ENCODE data around the gene STRN. TPM values are rescaled to one million over a fixed set of nuclear protein-coding genes. Genes with fewer than 3 reads are reported as not detected.
"Not testable (repeated sequence)": the region's sequence is repeated elsewhere in the genome, so short reads cannot be mapped to it uniquely, and the experiment has no call there.

Gene STRN
- total and polyA plus RNA-seq, 10 of the 15 experiments (the other 5 are each of a cell fraction or from before 2014, with no cell fraction given) = 1.00 to 19.2 (median 9.1) TPM

DNA sequence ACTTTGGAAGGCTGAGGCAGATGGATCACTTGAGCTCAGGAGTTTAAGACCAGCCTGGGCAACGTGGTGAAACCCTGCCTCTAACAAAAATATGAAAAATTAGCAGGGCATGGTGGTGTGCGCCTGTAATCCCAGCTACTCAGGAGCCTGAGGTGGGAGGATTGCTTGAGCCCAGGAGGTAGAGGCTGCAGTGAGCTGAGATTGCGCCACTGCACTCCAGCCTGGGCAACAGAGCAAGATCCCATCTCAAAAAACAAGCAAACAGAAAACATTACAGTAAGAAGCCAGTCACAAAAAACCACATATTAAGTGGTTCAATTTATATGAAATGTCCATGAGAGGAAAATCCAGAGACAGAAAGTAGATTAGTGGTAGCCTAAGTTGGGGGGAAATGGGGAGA is 12.7 kb upstream of the STRN start:
- H3K27me3 ChIP-seq (replicated peaks in 1 of 2; ENCODE audit: control insufficient read depth in 2 of 2, insufficient read depth in 2 of 2, low read length in 1 of 2); DNase-seq (ENCODE audit: low read depth, low spot score); intact Hi-C loops (cut with micrococcal nuclease; ENCODE audit: unreplicated experiment); H3K4me2 ChIP-seq (ENCODE audit: control insufficient read depth, insufficient read depth); in situ Hi-C loops (cut with MboI); H3K9ac ChIP-seq (ENCODE audit: control insufficient read depth, insufficient read depth, low read length); H2AFZ ChIP-seq (ENCODE audit: control insufficient read depth, low read depth, low read length); FAIRE-seq; H3K4me1 ChIP-seq (ENCODE audit: control insufficient read depth, insufficient read depth, low read length); H3K79me2 ChIP-seq (ENCODE audit: control insufficient read depth, insufficient read depth, low read length); BruUV-seq (replicated peaks); H3K4me3 ChIP-seq; POLR2A ChIA-PET; H3K9me3 ChIP-seq (replicated peaks; ENCODE audit: control insufficient read depth, insufficient read depth, low read length); H3K36me3 ChIP-seq (ENCODE audit: control insufficient read depth in 2 of 2, insufficient read depth in 2 of 2, low read length in 1 of 2); H4K20me1 ChIP-seq (ENCODE audit: control insufficient read depth, insufficient read depth); ATAC-seq; H3K27ac ChIP-seq (ENCODE audit: control insufficient read depth, insufficient read depth); RAD21 ChIA-PET (ENCODE audit: unreplicated experiment): not testable (repeated sequence)
- ChIA-PET SMC1A (ENCODE audit: uncharacterized antibody, unreplicated experiment) (interaction anchor here (0.6 to 0.8 kb wide), 2 partner anchors 48 to 123 kb away, joined by 3 read pairs; no protein-coding TSS in a partner anchor), CTCF (interaction anchor here (1.1 kb wide), 1 partner anchor 11 kb away, joined by 3 read pairs; no protein-coding TSS in a partner anchor)
- WGBS (ENCODE audit: insufficient coverage, insufficient replicate concordance, low lambda C conversion rate, missing lambda C conversion rate) = 98% methylated on average over 3 of the region's 3 CpGs

DNA sequence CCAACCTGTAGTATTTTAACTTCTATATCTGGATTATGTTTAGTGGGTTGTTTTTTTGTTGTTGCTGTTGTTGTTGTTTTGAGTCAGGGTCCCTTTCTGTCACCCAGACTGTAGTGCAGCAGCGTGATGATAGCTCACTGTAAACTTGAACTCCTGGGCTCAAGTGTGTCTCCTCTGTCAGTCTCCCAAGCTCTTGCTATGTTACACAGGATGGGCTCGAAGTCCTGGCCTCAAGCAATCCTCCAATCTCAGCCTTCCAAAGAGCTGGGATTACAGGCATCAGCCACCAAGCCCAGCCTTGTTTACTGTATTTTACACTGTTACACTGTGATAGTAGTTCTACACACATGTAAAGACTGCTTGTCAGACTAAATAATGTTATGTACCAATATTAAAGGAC is 9.7 kb upstream of the STRN start:
- in situ Hi-C loops (cut with MboI) (no loop called here), intact Hi-C loops (cut with micrococcal nuclease; ENCODE audit: unreplicated experiment) (no loop called here)
- no peaks in the 10 kb centered on the region for H3K4me1 ChIP-seq (ENCODE audit: control insufficient read depth, insufficient read depth, low read length)
- ChIA-PET RAD21 (ENCODE audit: unreplicated experiment) (no interaction called here), SMC1A (ENCODE audit: uncharacterized antibody, unreplicated experiment) (interaction anchor here (1.0 to 1.1 kb wide), 2 partner anchors 9 to 26 kb away, joined by 3 read pairs; no protein-coding TSS in a partner anchor), POLR2A (no interaction called here), CTCF (interaction anchor here (1.3 kb wide), 1 partner anchor 24 kb away, joined by 3 read pairs; no protein-coding TSS in a partner anchor)
- H3K27me3 ChIP-seq (replicated peaks in 1 of 2; ENCODE audit: control insufficient read depth in 2 of 2, insufficient read depth in 2 of 2, low read length in 1 of 2) = no peaks in the 10 kb centered on the region
- no peak overlapping the region for H3K4me3 ChIP-seq
- H3K9ac ChIP-seq (ENCODE audit: control insufficient read depth, insufficient read depth, low read length) = no peak overlapping the region
- DNase-seq (ENCODE audit: low read depth, low spot score) = no peak
- H3K36me3 ChIP-seq (ENCODE audit: control insufficient read depth in 2 of 2, insufficient read depth in 2 of 2, low read length in 1 of 2) = 0 out of 4 replicates have a peak, but pooled peaks cover 0 to 4% of the 10 kb centered on the region in 2 experiments
- no peaks in the 10 kb centered on the region for H4K20me1 ChIP-seq (ENCODE audit: control insufficient read depth, insufficient read depth)
- WGBS (ENCODE audit: insufficient coverage, insufficient replicate concordance, low lambda C conversion rate, missing lambda C conversion rate) = 73% methylated on average over 2 of the region's 2 CpGs
- no peaks in the 10 kb centered on the region for H3K9me3 ChIP-seq (replicated peaks; ENCODE audit: control insufficient read depth, insufficient read depth, low read length)
- H3K79me2 ChIP-seq (ENCODE audit: control insufficient read depth, insufficient read depth, low read length) = no peaks in the 10 kb centered on the region
- no peak overlapping the region for H3K27ac ChIP-seq (ENCODE audit: control insufficient read depth, insufficient read depth)
- no peak overlapping the region for H3K4me2 ChIP-seq (ENCODE audit: control insufficient read depth, insufficient read depth)
- FAIRE-seq = no peak
- no TSS peak for BruUV-seq (replicated peaks)
- H2AFZ ChIP-seq (ENCODE audit: control insufficient read depth, low read depth, low read length) = no peak overlapping the region
- ATAC-seq = no peak
- no peak for TF ChIP-seq LARP7 (IDR thresholded peaks at IDR 0.05)
- no peak for TF ChIP-seq CHD1 (IDR thresholded peaks at IDR 0.05; ENCODE audit: low read depth, low read length)
- TF ChIP-seq, protein P1, sequence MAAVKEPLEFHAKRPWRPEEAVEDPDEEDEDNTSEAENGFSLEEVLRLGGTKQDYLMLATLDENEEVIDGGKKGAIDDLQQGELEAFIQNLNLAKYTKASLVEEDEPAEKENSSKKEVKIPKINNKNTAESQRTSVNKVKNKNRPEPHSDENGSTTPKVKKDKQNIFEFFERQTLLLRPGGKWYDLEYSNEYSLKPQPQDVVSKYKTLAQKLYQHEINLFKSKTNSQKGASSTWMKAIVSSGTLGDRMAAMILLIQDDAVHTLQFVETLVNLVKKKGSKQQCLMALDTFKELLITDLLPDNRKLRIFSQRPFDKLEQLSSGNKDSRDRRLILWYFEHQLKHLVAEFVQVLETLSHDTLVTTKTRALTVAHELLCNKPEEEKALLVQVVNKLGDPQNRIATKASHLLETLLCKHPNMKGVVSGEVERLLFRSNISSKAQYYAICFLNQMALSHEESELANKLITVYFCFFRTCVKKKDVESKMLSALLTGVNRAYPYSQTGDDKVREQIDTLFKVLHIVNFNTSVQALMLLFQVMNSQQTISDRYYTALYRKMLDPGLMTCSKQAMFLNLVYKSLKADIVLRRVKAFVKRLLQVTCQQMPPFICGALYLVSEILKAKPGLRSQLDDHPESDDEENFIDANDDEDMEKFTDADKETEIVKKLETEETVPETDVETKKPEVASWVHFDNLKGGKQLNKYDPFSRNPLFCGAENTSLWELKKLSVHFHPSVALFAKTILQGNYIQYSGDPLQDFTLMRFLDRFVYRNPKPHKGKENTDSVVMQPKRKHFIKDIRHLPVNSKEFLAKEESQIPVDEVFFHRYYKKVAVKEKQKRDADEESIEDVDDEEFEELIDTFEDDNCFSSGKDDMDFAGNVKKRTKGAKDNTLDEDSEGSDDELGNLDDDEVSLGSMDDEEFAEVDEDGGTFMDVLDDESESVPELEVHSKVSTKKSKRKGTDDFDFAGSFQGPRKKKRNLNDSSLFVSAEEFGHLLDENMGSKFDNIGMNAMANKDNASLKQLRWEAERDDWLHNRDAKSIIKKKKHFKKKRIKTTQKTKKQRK (IDR thresholded peaks at IDR 0.05; ENCODE audit: low read depth, low read length) = no peak
- TF ChIP-seq PML (IDR thresholded peaks at IDR 0.05; ENCODE audit: low read length) = no peak
- no peak for TF ChIP-seq POLR2AphosphoS2 (IDR thresholded peaks at IDR 0.05; ENCODE audit: low read depth, low read length)
- no peak for TF ChIP-seq HDGF (IDR thresholded peaks at IDR 0.05)
- TF ChIP-seq CBX5 (IDR thresholded peaks at IDR 0.05; ENCODE audit: low read depth) = no peak
- TF ChIP-seq, protein P2, sequence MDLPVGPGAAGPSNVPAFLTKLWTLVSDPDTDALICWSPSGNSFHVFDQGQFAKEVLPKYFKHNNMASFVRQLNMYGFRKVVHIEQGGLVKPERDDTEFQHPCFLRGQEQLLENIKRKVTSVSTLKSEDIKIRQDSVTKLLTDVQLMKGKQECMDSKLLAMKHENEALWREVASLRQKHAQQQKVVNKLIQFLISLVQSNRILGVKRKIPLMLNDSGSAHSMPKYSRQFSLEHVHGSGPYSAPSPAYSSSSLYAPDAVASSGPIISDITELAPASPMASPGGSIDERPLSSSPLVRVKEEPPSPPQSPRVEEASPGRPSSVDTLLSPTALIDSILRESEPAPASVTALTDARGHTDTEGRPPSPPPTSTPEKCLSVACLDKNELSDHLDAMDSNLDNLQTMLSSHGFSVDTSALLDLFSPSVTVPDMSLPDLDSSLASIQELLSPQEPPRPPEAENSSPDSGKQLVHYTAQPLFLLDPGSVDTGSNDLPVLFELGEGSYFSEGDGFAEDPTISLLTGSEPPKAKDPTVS (IDR thresholded peaks at IDR 0.05; ENCODE audit: low read depth, low read length) = no peak
- no peak for TF ChIP-seq POLR2AphosphoS5 (IDR thresholded peaks at IDR 0.05; ENCODE audit: low read length)
- TF ChIP-seq CREM (IDR thresholded peaks at IDR 0.05; ENCODE audit: low read depth) = no peak
- no peak for TF ChIP-seq WRNIP1 (IDR thresholded peaks at IDR 0.05; ENCODE audit: borderline replicate concordance, low read depth, low read length)
- no peak for TF ChIP-seq MTA2 (IDR thresholded peaks at IDR 0.05; ENCODE audit: low read depth)

Data from GM12878 (cell line).